Hepatocyte (in vitro differentiated cells): ENCODE data around the gene BACH2.

Experiments used
- CTCF ChIP-seq: fragments of 200-600 bp; sonication (generic); IDR thresholded peaks from 2 replicates; pipeline ENCODE4 v1.5.1; 2016; ENCODE audit warnings: antibody characterized with exemption, mild to moderate bottlenecking; ENCODE audit not compliant: poor library complexity
- EZH2 ChIP-seq: fragments of 200-600 bp; sonication (generic); IDR thresholded peaks from 2 replicates; pipeline ENCODE4 v1.6.1; 2016; ENCODE audit warnings: antibody characterized with exemption, mild to moderate bottlenecking, borderline replicate concordance

GRCh38 chr6:90322976-90323474, 26.4 kb upstream of the BACH2 start:
- no peak for TF ChIP-seq CTCF
- no peak for TF ChIP-seq EZH2
